AG09309 (cell line): ENCODE data around the gene TBX6.
A peak's percentile ranks its signal among the peaks of the same experiment; 100 is the strongest.

Source experiments
- DNase-seq: peaks from one replicate; pipeline ENCODE4 v3.0.0-alpha.2; 2010; ENCODE audit warnings: low read depth
- H3K4me3 ChIP-seq: 2 replicates; pipeline ENCODE4 v1.5.1; 2011; ENCODE audit warnings: mild to moderate bottlenecking, low read depth, low read length, moderate library complexity; ENCODE audit not compliant: control insufficient read depth
- TF ChIP-seq, protein P1 (sequence below): IDR thresholded peaks from 2 replicates; pipeline ENCODE4 v1.5.1; 2011; ENCODE audit warnings: mild to moderate bottlenecking, low read depth, low read length, inconsistent platforms; ENCODE audit not compliant: insufficient read depth, control insufficient read depth; ENCODE audit errors: missing control alignments

The TBX6 gene

GRCh38 chr16:30064729-30065101 is 27.0 kb downstream of the TBX6 start:
- DNase-seq = no peak
- TF ChIP-seq, protein P1, sequence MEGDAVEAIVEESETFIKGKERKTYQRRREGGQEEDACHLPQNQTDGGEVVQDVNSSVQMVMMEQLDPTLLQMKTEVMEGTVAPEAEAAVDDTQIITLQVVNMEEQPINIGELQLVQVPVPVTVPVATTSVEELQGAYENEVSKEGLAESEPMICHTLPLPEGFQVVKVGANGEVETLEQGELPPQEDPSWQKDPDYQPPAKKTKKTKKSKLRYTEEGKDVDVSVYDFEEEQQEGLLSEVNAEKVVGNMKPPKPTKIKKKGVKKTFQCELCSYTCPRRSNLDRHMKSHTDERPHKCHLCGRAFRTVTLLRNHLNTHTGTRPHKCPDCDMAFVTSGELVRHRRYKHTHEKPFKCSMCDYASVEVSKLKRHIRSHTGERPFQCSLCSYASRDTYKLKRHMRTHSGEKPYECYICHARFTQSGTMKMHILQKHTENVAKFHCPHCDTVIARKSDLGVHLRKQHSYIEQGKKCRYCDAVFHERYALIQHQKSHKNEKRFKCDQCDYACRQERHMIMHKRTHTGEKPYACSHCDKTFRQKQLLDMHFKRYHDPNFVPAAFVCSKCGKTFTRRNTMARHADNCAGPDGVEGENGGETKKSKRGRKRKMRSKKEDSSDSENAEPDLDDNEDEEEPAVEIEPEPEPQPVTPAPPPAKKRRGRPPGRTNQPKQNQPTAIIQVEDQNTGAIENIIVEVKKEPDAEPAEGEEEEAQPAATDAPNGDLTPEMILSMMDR = no peak

GRCh38 chr16:30063893-30064728 is 27.6 kb downstream of the TBX6 start:
- no peak for DNase-seq
- TF ChIP-seq, protein P1 = peak; percentile 20
- H3K4me3 ChIP-seq = peak overlapping the region; percentile 54

More at GRCh38 chr16:30064729-30065101, 27.0 kb downstream of the TBX6 start:
- H3K4me3 ChIP-seq = peak overlapping the region; percentile 54

DNA sequence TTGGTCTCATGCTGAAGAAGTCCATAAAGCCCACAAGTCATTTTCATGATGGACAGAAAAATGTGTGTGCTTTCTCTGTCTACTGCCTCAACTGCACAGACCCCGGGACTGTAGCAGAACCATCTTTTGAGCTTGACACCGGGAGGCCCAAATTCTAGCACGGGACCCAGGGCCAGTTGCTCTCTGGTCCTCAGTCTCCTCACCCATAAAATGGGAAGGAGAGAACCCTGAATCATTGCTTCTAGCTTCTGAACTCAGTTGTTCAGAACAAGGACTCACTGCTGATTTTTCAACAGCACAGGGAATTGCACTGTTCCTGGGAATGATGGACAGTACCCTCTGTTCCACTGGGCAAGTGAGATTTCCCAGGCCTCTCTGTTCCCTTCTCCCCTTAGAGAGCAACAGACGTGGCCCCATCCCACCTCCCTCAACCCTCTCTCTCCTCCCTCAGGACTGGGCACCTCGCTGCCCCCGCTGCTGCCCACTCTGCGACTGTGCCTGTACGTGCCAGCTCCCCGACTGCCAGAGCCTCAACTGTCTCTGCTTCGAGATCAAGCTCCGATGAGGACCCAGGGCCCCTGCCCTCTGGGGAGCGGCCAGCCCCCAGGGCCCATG is 28.3 kb downstream of the TBX6 start:
- TF ChIP-seq, protein P1 = no peak
- peak overlapping the region; percentile 54 for H3K4me3 ChIP-seq
- no peak for DNase-seq

- H3K4me3 ChIP-seq = no peak overlapping the region
- TF ChIP-seq, protein P1 = no peak
- no peak for DNase-seq
Observed at GRCh38 chr16:30060836-30061554, 30.7 kb downstream of the TBX6 start.

- no peak overlapping the region for H3K4me3 ChIP-seq
- TF ChIP-seq, protein P1 = no peak
Observed at GRCh38 chr16:30060346-30060745, 31.4 kb downstream of the TBX6 start.

DNA sequence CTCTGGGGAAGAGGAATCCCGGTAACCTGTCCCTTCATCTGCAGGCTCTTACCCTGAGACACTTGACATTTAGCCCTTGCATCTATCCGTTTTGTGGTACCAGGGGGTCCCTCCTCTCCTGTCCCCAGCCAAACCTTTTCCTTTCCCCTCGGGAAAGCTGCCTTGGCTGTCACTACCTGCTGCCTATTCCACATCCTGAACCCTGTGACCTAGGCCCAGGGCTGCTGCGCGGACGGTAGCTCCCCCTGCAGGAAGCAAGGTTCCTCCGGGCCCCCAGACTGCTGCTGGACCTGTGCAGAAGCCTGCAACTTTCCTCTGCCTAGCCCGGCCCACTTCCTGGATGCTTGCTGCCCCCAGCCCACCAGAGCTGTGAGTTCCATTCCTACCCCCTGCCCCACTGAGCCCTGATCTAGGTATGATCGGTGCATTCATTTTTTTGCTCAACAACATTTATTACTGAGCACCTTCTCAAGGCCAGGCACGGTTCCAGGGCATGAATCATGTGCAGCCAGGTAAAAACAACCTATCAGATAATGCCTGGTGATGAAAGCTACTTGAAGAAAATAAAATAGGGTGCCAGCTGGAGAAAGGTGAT is 36.7 kb downstream of the TBX6 start:
- DNase-seq = no peak
- no peak overlapping the region for H3K4me3 ChIP-seq
- TF ChIP-seq, protein P1 = peak; percentile 56

More at GRCh38 chr16:30060346-30060745, 31.4 kb downstream of the TBX6 start:
- no peak for DNase-seq
